Measurements from ENCODE around the gene OR6A2. TPM values are rescaled to one million over a fixed set of nuclear protein-coding genes. Genes with fewer than 3 reads are reported as not detected.
A peak's percentile ranks its signal among the peaks of the same experiment; 100 is the strongest.

The OR6A2 gene
- total and polyA plus RNA-seq, 9 of the 15 experiments (the other 6 are each of a cell fraction or from before 2014, with no cell fraction given) = 0.04 to 0.69 (median 0.35) TPM; not detected in 2

GRCh38 chr11:6825231-6825744 is 25.8 kb upstream of the OR6A2 start (continued):
- TF ChIP-seq ATF3 (IDR thresholded peaks at IDR 0.05) (peak; percentile 89), ATF3 (CRISPR knock-in tag; conservative IDR thresholded peaks at IDR 0.05) (no peak), ZNF253 (CRISPR knock-in tag; conservative IDR thresholded peaks at IDR 0.05) (no peak), CEBPG (CRISPR knock-in tag; IDR thresholded peaks at IDR 0.05) (no peak), CEBPG (tag; conservative IDR thresholded peaks at IDR 0.05 in 1 of 2, IDR thresholded peaks at IDR 0.05 in 1 of 2) (peak in 1 of 2 experiments; percentile 80; a peak in 2 of 4 replicates), ZNF197 (CRISPR knock-in tag; IDR thresholded peaks at IDR 0.05; ENCODE audit: low read depth) (no peak), BDP1 (IDR thresholded peaks at IDR 0.05; ENCODE audit: insufficient read depth, insufficient read length) (no peak)

DNA sequence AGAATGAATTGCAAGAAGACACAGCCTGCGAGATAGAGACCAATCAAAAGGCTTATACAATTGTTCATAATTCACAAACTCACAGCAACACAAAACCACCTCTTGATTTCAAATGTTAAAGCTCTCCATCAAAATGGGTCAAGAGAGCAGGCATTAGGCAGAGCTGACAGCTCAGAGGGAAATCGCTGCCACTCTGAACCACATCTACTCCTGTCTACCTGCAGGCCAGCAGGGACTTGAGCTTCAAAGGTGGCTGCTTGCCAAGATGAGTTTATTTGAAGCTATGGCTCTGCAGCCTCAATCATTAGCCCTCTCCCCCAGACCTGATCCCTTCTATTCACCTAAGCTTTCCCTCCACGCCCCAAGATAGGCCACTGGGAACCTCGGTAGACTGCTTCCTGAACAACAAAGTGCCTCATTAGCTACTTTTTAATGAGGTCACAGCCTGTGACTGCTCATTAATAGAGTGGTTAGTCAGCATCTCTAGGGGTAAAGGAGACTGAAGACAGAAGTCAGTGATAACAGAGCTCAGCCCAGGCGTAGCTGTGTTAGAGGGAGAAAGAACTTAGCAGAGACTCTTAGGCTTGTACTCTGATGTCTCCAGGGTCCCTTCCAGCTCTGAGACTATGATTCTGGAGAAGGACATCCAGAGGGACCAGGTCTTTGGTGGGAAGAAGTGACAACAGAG is 24.8 kb upstream of the OR6A2 start:
- H3K79me2 ChIP-seq (ENCODE audit: control insufficient read depth, insufficient read depth, low read length) = no peaks in the 10 kb centered on the region
- no TSS peak for BruUV-seq (replicated peaks)
- intact Hi-C loops (cut with micrococcal nuclease) = no loop called here
- H3K9me3 ChIP-seq (replicated peaks; ENCODE audit: control insufficient read depth, insufficient read depth, low read depth, low read length) = no peaks in the 10 kb centered on the region
- H3K4me2 ChIP-seq (ENCODE audit: insufficient read depth, low read length) = no peak overlapping the region
- DNase-seq (ENCODE audit: extremely low read depth in 1 of 4, low spot score in 3 of 4) (no peak), FAIRE-seq (no peak), ATAC-seq (peak; percentile 61)
- WGBS (ENCODE audit: insufficient coverage, low coverage, missing lambda C conversion rate) = 3% methylated on average over 5 of the region's 5 CpGs
- H3K36me3 ChIP-seq (ENCODE audit: control insufficient read depth, insufficient read depth, low read length) = no peaks in the 10 kb centered on the region
- no peak overlapping the region for H3K27ac ChIP-seq (ENCODE audit: extremely low read depth, low read depth, low read length)
- no peak overlapping the region for H2AFZ ChIP-seq (ENCODE audit: low read depth, low read length)
- in situ Hi-C loops (cut with MboI) = no loop called here
- CTCF ChIA-PET (ENCODE audit: low intra/inter-chr PET ratio) = no interaction called here
- H3K4me3 ChIP-seq = no peak overlapping the region
- no peaks in the 10 kb centered on the region for H4K20me1 ChIP-seq (replicated peaks; ENCODE audit: control insufficient read depth, insufficient read depth, low read length)
- POLR2A ChIA-PET = interaction anchor here (1.4 to 1.8 kb wide), 2 partner anchors 9 to 38 kb away, joined by 3 to 9 read pairs; no protein-coding TSS in a partner anchor
- H3K27me3 ChIP-seq (ENCODE audit: control insufficient read depth in 2 of 2, insufficient read depth in 2 of 2, low read length in 2 of 2) = no peaks in the 10 kb centered on the region
- H3K9ac ChIP-seq (ENCODE audit: insufficient read depth in 1 of 2, low read depth in 2 of 2, low read length in 2 of 2) = no peak overlapping the region
- no peaks in the 10 kb centered on the region for H3K9me1 ChIP-seq (ENCODE audit: control insufficient read depth, insufficient read depth, low read length)
- H3K4me1 ChIP-seq (replicated peaks in 1 of 2; ENCODE audit: control insufficient read depth in 2 of 2, insufficient read depth in 2 of 2, low read length in 2 of 2) = no peaks in the 10 kb centered on the region
- TF ChIP-seq SMC3 (conservative IDR thresholded peaks at IDR 0.05; ENCODE audit: insufficient read depth, low read depth, low read length) (no peak), TCF15 (CRISPR knock-in tag; IDR thresholded peaks at IDR 0.05) (no peak), FOXM1 (IDR thresholded peaks at IDR 0.05; ENCODE audit: low read depth) (no peak), FOXM1 (CRISPR knock-in tag; IDR thresholded peaks at IDR 0.05; ENCODE audit: low read depth) (no peak), HDAC1 (IDR thresholded peaks at IDR 0.05) (no peak), TAF15 (IDR thresholded peaks at IDR 0.05; ENCODE audit: low read depth, low read length) (no peak), SAP30 (IDR thresholded peaks at IDR 0.05; ENCODE audit: borderline replicate concordance, insufficient read depth, low read depth, low read length, poor library complexity, severe bottlenecking) (no peak)
- TF ChIP-seq, protein P1, sequence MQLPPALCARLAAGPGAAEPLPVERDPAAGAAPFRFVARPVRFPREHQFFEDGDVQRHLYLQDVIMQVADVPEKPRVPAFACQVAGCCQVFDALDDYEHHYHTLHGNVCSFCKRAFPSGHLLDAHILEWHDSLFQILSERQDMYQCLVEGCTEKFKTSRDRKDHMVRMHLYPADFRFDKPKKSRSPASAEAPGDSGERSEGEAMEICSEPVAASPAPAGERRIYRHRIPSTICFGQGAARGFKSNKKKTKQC (CRISPR knock-in tag; IDR thresholded peaks at IDR 0.05) = no peak
- TF ChIP-seq, protein P2, sequence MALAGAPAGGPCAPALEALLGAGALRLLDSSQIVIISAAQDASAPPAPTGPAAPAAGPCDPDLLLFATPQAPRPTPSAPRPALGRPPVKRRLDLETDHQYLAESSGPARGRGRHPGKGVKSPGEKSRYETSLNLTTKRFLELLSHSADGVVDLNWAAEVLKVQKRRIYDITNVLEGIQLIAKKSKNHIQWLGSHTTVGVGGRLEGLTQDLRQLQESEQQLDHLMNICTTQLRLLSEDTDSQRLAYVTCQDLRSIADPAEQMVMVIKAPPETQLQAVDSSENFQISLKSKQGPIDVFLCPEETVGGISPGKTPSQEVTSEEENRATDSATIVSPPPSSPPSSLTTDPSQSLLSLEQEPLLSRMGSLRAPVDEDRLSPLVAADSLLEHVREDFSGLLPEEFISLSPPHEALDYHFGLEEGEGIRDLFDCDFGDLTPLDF (CRISPR knock-in tag; IDR thresholded peaks at IDR 0.05) = no peak
